ENCODE measurements around the gene ZP4. TPM values are rescaled to one million over a fixed set of nuclear protein-coding genes. Genes with fewer than 3 reads are reported as not detected.

Gene ZP4
- total and polyA plus RNA-seq, 2 of the 4 experiments (the other 2 are of a cell fraction) = not detected

DNA sequence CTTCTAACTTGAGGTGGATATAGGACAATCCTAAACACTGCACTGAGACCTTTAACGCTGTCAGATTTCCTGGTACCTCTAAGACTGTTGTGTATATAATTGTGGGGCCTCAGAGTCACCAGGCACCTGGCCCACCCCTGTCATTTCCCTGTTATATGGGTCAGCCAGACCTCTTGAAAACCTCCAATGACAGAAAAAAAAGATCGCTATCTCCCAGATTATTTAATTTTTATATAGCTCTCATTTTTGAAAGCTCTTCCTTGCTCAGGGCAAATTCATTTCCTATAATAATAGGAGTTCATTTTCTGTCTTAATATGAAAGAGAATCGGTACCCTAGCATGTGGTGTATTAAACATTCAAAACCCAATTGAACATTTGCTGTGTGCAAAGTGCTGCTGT, 56.7 kb downstream of the ZP4 start:
- H3K4me1 ChIP-seq (ENCODE audit: control insufficient read depth, insufficient read depth, low read length) = no peaks in the 10 kb centered on the region
- no peak overlapping the region for H3K56ac ChIP-seq (ENCODE audit: extremely low read depth, insufficient read depth, low read length)
- H3K23ac ChIP-seq (ENCODE audit: low read depth, low read length) = no peak overlapping the region
- no peaks in the 10 kb centered on the region for H3K9me1 ChIP-seq (ENCODE audit: insufficient read depth, low read length)
- intact Hi-C loops (cut with micrococcal nuclease) = no loop called here
- no TSS peak for BruUV-seq (replicated peaks)
- ChIA-PET CTCF (interaction anchor here (1.2 kb wide), 1 partner anchor 31 kb away, joined by 3 read pairs; no protein-coding TSS in a partner anchor), POLR2A (ENCODE audit: unreplicated experiment) (no interaction called here)
- H4K8ac ChIP-seq (ENCODE audit: low read depth in 2 of 2, low read length in 2 of 2) = no peak overlapping the region
- H4K5ac ChIP-seq (ENCODE audit: low read depth, low read length) = no peak overlapping the region
- H3K14ac ChIP-seq (replicated peaks; ENCODE audit: low read depth, low read length) = no peak overlapping the region
- H2BK20ac ChIP-seq (ENCODE audit: low read depth, low read length) = no peak overlapping the region
- DNase-seq (no peak), ATAC-seq (ENCODE audit: low read depth) (no peak)
- no peak overlapping the region for H3K9ac ChIP-seq (ENCODE audit: low read depth, low read length)
- H3K27me3 ChIP-seq (ENCODE audit: control insufficient read depth, insufficient read depth, low read length) = no peaks in the 10 kb centered on the region
- no peak overlapping the region for H2AK9ac ChIP-seq (replicated peaks; ENCODE audit: low read depth, low read length, poor library complexity)
- no peak overlapping the region for H2BK5ac ChIP-seq (ENCODE audit: low read depth, low read length, poor library complexity, severe bottlenecking)
- no peak overlapping the region for H3K4me3 ChIP-seq (ENCODE audit: insufficient read depth, low read depth, low read length)
- H3K36me3 ChIP-seq (ENCODE audit: control insufficient read depth, insufficient read depth, low read length) = no peaks in the 10 kb centered on the region
- H2BK15ac ChIP-seq (ENCODE audit: low read depth, low read length) = no peak overlapping the region
- TF ChIP-seq MAFK (IDR thresholded peaks at IDR 0.05; ENCODE audit: low read depth, low read length) (no peak), NFE2L2 (IDR thresholded peaks at IDR 0.05; ENCODE audit: low read depth, low read length) (no peak), BHLHE40 (IDR thresholded peaks at IDR 0.05; ENCODE audit: low read depth, low read length) (no peak), RFX5 (IDR thresholded peaks at IDR 0.05; ENCODE audit: low read depth, low read length) (no peak), CEBPB (IDR thresholded peaks at IDR 0.05; ENCODE audit: low read depth, low read length) (no peak), RCOR1 (IDR thresholded peaks at IDR 0.05; ENCODE audit: insufficient replicate concordance, low read length) (no peak), FOS (IDR thresholded peaks at IDR 0.05; ENCODE audit: low read depth, low read length) (no peak), MAZ (IDR thresholded peaks at IDR 0.05; ENCODE audit: borderline replicate concordance, low read depth, low read length) (no peak), MXI1 (IDR thresholded peaks at IDR 0.05; ENCODE audit: borderline replicate concordance, low read depth, low read length) (no peak), POLR2A (IDR thresholded peaks at IDR 0.05; ENCODE audit: low read depth, low read length) (no peak), CTCF (conservative IDR thresholded peaks at IDR 0.05; ENCODE audit: low read depth, low read length) (no peak), ELK1 (IDR thresholded peaks at IDR 0.05; ENCODE audit: borderline replicate concordance, low read depth, low read length) (no peak), RAD21 (IDR thresholded peaks at IDR 0.05; ENCODE audit: low read length) (no peak), SMC3 (IDR thresholded peaks at IDR 0.05; ENCODE audit: low read depth, low read length) (no peak), CHD1 (IDR thresholded peaks at IDR 0.05; ENCODE audit: low read depth, low read length) (no peak)
- TF ChIP-seq, protein P1, sequence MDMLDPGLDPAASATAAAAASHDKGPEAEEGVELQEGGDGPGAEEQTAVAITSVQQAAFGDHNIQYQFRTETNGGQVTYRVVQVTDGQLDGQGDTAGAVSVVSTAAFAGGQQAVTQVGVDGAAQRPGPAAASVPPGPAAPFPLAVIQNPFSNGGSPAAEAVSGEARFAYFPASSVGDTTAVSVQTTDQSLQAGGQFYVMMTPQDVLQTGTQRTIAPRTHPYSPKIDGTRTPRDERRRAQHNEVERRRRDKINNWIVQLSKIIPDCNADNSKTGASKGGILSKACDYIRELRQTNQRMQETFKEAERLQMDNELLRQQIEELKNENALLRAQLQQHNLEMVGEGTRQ (IDR thresholded peaks at IDR 0.05; ENCODE audit: low read depth, low read length) = no peak
- H3K18ac ChIP-seq (ENCODE audit: low read depth, low read length) = no peak overlapping the region
- H3K79me1 ChIP-seq (ENCODE audit: low read depth in 1 of 2, low read length in 2 of 2) = no peaks in the 10 kb centered on the region
- no peak overlapping the region for H2BK120ac ChIP-seq (ENCODE audit: low read depth, low read length)
- H2AK5ac ChIP-seq (ENCODE audit: low read depth, low read length) = no peak overlapping the region
- H4K20me1 ChIP-seq (ENCODE audit: insufficient read depth, low read length) = no peaks in the 10 kb centered on the region
- no peak overlapping the region for H2AFZ ChIP-seq (replicated peaks; ENCODE audit: low read length, poor library complexity)
- no peak overlapping the region for H4K91ac ChIP-seq (ENCODE audit: insufficient read depth, low read depth, low read length)
- peaks cover 11% of the 10 kb centered on the region for H3K9me3 ChIP-seq (ENCODE audit: control insufficient read depth, insufficient read depth, low read length)
- no peak overlapping the region for H3K27ac ChIP-seq (ENCODE audit: insufficient read depth, low read length)
- no peak overlapping the region for H3K4me2 ChIP-seq (ENCODE audit: low read depth, low read length)
- H3K4ac ChIP-seq (ENCODE audit: low read depth, low read length) = no peak overlapping the region
- in situ Hi-C loops (cut with MboI; ENCODE audit: low sequenced_read_pairs) = no loop called here
- no CpG with 5 or more reads among the region's 3 CpGs for WGBS, 2 experiments (ENCODE audit: extremely low coverage in 2 of 2, insufficient read length in 1 of 2)
- dilution Hi-C loops (cut with HindIII; ENCODE audit: low sequenced_read_pairs, unreplicated experiment) = no loop called here

Measured in IMR-90 (cell line).